K562 (cell line): ENCODE data around the gene MAMDC2. TPM values are rescaled to one million over a fixed set of nuclear protein-coding genes. Genes with fewer than 3 reads are reported as not detected.

Experiments
- AFF1 ChIP-seq, 2 experiments: fragments of 450-650 bp; IDR thresholded peaks; 2 replicates each; pipeline ENCODE4 v1.6.1; 2018; ENCODE audit warnings: mild to moderate bottlenecking in 2 of 2, low read depth in 1 of 2; ENCODE audit not compliant: partially characterized antibody in 2 of 2
- ARID3A ChIP-seq: IDR thresholded peaks from 2 replicates; pipeline ENCODE4 v1.6.1; 2012; ENCODE audit warnings: low read depth, low read length, improper control_type of control experiment, borderline replicate concordance
- ARID4B ChIP-seq: sonication (generic); formaldehyde crosslinking; IDR thresholded peaks from 2 replicates; pipeline ENCODE4 v1.8.0; 2022; ENCODE audit warnings: mild to moderate bottlenecking, missing genetic modification reagents
- CC2D1A ChIP-seq: fragments of 450-650 bp; IDR thresholded peaks from 2 replicates; pipeline ENCODE4 v1.6.1; 2017; ENCODE audit warnings: mild to moderate bottlenecking
- CHAMP1 ChIP-seq: fragments of 450-650 bp; IDR thresholded peaks from 2 replicates; pipeline ENCODE4 v1.6.1; 2016; ENCODE audit warnings: mild to moderate bottlenecking
- ELK1 ChIP-seq: sonication (generic); formaldehyde crosslinking; IDR thresholded peaks from 2 replicates; pipeline ENCODE4 v1.8.1; 2022; ENCODE audit warnings: missing genetic modification reagents
- ESRRB ChIP-seq: fragments of 250-450 bp; sonication (Bioruptor Pico); IDR thresholded peaks from 2 replicates; pipeline ENCODE4 v1.5.0; 2020; ENCODE audit warnings: mild to moderate bottlenecking, moderate library complexity, borderline replicate concordance
- NFIX ChIP-seq: fragments of 250-450 bp; sonication (Bioruptor Pico); IDR thresholded peaks from 2 replicates; pipeline ENCODE4 v1.4.0; 2020; ENCODE audit warnings: low read depth, mild to moderate bottlenecking, moderate library complexity
- POU5F1 ChIP-seq: fragments of 150-350 bp; IDR thresholded peaks from 2 replicates; pipeline ENCODE4 v1.6.1; 2014; ENCODE audit warnings: borderline replicate concordance, low read length, low read depth, mild to moderate bottlenecking; ENCODE audit not compliant: partially characterized antibody
- ZNF133 ChIP-seq: fragments of 250-450 bp; sonication (Bioruptor Pico); IDR thresholded peaks from 2 replicates; pipeline ENCODE4 v1.4.0; 2020; ENCODE audit warnings: mild to moderate bottlenecking
- ZNF57 ChIP-seq: fragments of 450-650 bp; formaldehyde crosslinking; IDR thresholded peaks from 2 replicates; pipeline ENCODE4 v1.4.0; 2020; ENCODE audit warnings: mild to moderate bottlenecking, moderate library complexity
- polyA plus RNA-seq, 8 experiments: library from polyadenylated mRNA; depleted of rRNA in 4 of 8; stranded (reverse) in 5 of 8; unstranded in 3 of 8; fragments of >200 nt; fragmentation: Nextera tagmentation in 2 of 8; fragmentation: Illumina TruSeq in 1 of 8; extraction: Ambion mirVana in 2 of 8; extraction: Trizol in 1 of 8; gene quantifications; 2 replicates each; pipeline versions ENCODE4 v1.2.1 to v1.2.3, GENCODE V29; 2011 to 2014; ENCODE audit warnings: inconsistent platforms in 1 of 8, missing spikeins in 1 of 8
- total RNA-seq, 7 experiments: library from RNA; depleted of rRNA in 6 of 7; stranded (reverse); fragments of >200 nt in 6 of 7; fragmentation: Illumina TruSeq in 2 of 7; extraction: Trizol in 2 of 7; gene quantifications; 2 replicates each; pipeline versions ENCODE4 v1.2.1 to v1.2.3, GENCODE V29; 2011 to 2021; ENCODE audit warnings: low replicate concordance in 1 of 7

Gene MAMDC2
- total and polyA plus RNA-seq, 9 of the 15 experiments (the other 6 are each of a cell fraction or from before 2014, with no cell fraction given), result 0.01 to 0.03 TPM; not detected in 7

- TF ChIP-seq ARID4B (CRISPR knock-in tag) (peak; percentile 33; the same call in 1 of the 2 replicates), ZNF57 (CRISPR knock-in tag) (no peak), CC2D1A (no peak), ARID3A (no peak), ELK1 (CRISPR knock-in tag) (no peak), AFF1 (IDR thresholded peaks at IDR 0.05; ENCODE audit: low read depth in 1 of 2, partially characterized antibody in 2 of 2) (no peak), POU5F1 (no peak), ESRRB (no peak), ZNF133 (CRISPR knock-in tag) (no peak), CHAMP1 (no peak), NFIX (no peak)
Observed at GRCh38 chr9:70258692-70259511, 215.3 kb downstream of the MAMDC2 start, which contains the start of gene SMC5 (continued).
